ENCODE measurements around the gene CTSO. TPM values are rescaled to one million over a fixed set of nuclear protein-coding genes. Genes with fewer than 3 reads are reported as not detected.
A peak's percentile ranks its signal among the peaks of the same experiment; 100 is the strongest.

CTSO gene
- total and polyA plus RNA-seq, 2 of the 8 experiments (the other 6 are each of a cell fraction or from before 2014, with no cell fraction given): 0.39 to 0.41 TPM

GRCh38 chr4:155972098-155972497 is 18.4 kb upstream of the CTSO start:
- Histone ChIP-seq H2AFZ (ENCODE audit: low read length) (no peak overlapping the region), H3K23ac (ENCODE audit: insufficient read length) (no peak overlapping the region), H4K5ac (ENCODE audit: insufficient read length, low read depth, low read length) (no peak overlapping the region), H4K91ac (replicated peaks; ENCODE audit: insufficient read length, low read length) (no peak overlapping the region), H2BK5ac (ENCODE audit: low read depth, low read length) (no peak overlapping the region), H2BK12ac (ENCODE audit: low read depth, low read length) (no peak overlapping the region), H3K14ac (ENCODE audit: insufficient read length) (no peak overlapping the region), H4K8ac (ENCODE audit: extremely low read depth, insufficient read depth, low read length) (no peak overlapping the region), H3K18ac (ENCODE audit: extremely low read depth, low read length) (no peak overlapping the region), H3K27ac (ENCODE audit: low read depth, low read length) (no peak overlapping the region), H3K56ac (replicated peaks; ENCODE audit: insufficient read length, low read depth, low read length) (no peak overlapping the region), H3K36me3 (ENCODE audit: control insufficient read depth in 2 of 4, insufficient read depth in 4 of 4, low read length in 3 of 4) (no peaks in the 10 kb centered on the region; a peak in 1 of 8 replicates), H2BK20ac (ENCODE audit: low read length) (no peak overlapping the region), H3K4me1 (replicated peaks in 1 of 4; ENCODE audit: control insufficient read depth in 3 of 4, insufficient read depth in 4 of 4, low read length in 3 of 4) (peaks cover 0 to 3% (median 1%) of the 10 kb centered on the region in 4 experiments; a peak in 2 of 7 replicates), H3K4me2 (ENCODE audit: insufficient read depth in 1 of 2, low read depth in 2 of 2, low read length in 2 of 2) (no peak overlapping the region), H3K4ac (replicated peaks; ENCODE audit: insufficient read length, low read depth, low read length) (no peak overlapping the region), H2BK15ac (ENCODE audit: low read length) (no peak overlapping the region), H3K27me3 (replicated peaks in 1 of 4; ENCODE audit: control insufficient read depth in 3 of 4, extremely low read depth in 1 of 4, insufficient read depth in 3 of 4, low read length in 3 of 4) (no peaks in the 10 kb centered on the region), H4K20me1 (replicated peaks in 1 of 2; ENCODE audit: control insufficient read depth in 1 of 2, insufficient read depth in 2 of 2, low read length in 2 of 2) (no peaks in the 10 kb centered on the region), H3K23me2 (ENCODE audit: low read depth, low read length) (no peaks in the 10 kb centered on the region), H3K9me3 (ENCODE audit: insufficient read depth in 2 of 2, low read depth in 1 of 2, low read length in 1 of 2) (no peaks in the 10 kb centered on the region), H3K79me2 (ENCODE audit: control insufficient read depth in 1 of 2, insufficient read depth in 2 of 2, low read length in 2 of 2) (no peaks in the 10 kb centered on the region), H3K9ac (replicated peaks in 1 of 4; ENCODE audit: extremely low read depth in 1 of 4, low read depth in 3 of 4, low read length in 3 of 4) (no peak overlapping the region), H2AK5ac (ENCODE audit: low read depth, low read length) (no peak overlapping the region), H3K79me1 (ENCODE audit: low read depth, low read length) (no peaks in the 10 kb centered on the region), H3K4me3 (ENCODE audit: extremely low read depth in 1 of 4, insufficient read depth in 2 of 4, low read depth in 3 of 4, low read length in 4 of 4) (no peak overlapping the region), H2BK120ac (replicated peaks; ENCODE audit: low read depth, low read length) (no peak overlapping the region)
- POLR2A ChIA-PET (ENCODE audit: partially characterized antibody): no interaction called here
- WGBS, 2 experiments (ENCODE audit: extremely low coverage in 1 of 2, insufficient coverage in 1 of 2, insufficient read length in 1 of 2, insufficient replicate concordance in 2 of 2, low coverage in 1 of 2, low lambda C conversion rate in 2 of 2, missing lambda C conversion rate in 1 of 2): 66% methylated on average over 4 of the region's 4 CpGs; no CpG with 5 or more reads in 1 of the 2 experiments
- no peak for TF ChIP-seq HDAC2 (IDR thresholded peaks at IDR 0.05; ENCODE audit: borderline replicate concordance in 1 of 2, low read depth in 2 of 2, low read length in 2 of 2)
- no peak for TF ChIP-seq SRF (IDR thresholded peaks at IDR 0.05; ENCODE audit: low read depth, low read length)
- no peak for TF ChIP-seq CTBP2 (IDR thresholded peaks at IDR 0.05; ENCODE audit: borderline replicate concordance, insufficient read depth, insufficient read length, low read length)
- no peak for TF ChIP-seq RFX5 (IDR thresholded peaks at IDR 0.05; ENCODE audit: borderline replicate concordance, low read depth, low read length)
- peak; percentile 24 to 73 (median 40) for TF ChIP-seq CTCF (IDR thresholded peaks at IDR 0.05; ENCODE audit: control extremely low read depth in 1 of 3, insufficient read depth in 1 of 3, low read depth in 1 of 3, low read length in 3 of 3)
- peak; percentile 68 to 76 for TF ChIP-seq RAD21 (IDR thresholded peaks at IDR 0.05 in 1 of 2, conservative IDR thresholded peaks at IDR 0.05 in 1 of 2; ENCODE audit: low read depth in 2 of 2, low read length in 2 of 2)
- peak; percentile 57 for FAIRE-seq
- no peak for DNase-seq (ENCODE audit: low read depth in 1 of 2, low spot score in 2 of 2)
- CTCF ChIA-PET (ENCODE audit: partially characterized antibody): interaction anchor here (0.7 to 1.4 kb wide), 3 partner anchors 14 to 161 kb away, joined by 3 read pairs; no protein-coding TSS in a partner anchor
